HS-27A (cell line): ENCODE measurements around the gene SCNN1G.

ENCODE experiments used
- DNase-seq: peaks from one replicate; pipeline ENCODE4 v3.0.0-alpha.2; 2012; ENCODE audit warnings: low read depth, missing footprints

SCNN1G gene

DNA sequence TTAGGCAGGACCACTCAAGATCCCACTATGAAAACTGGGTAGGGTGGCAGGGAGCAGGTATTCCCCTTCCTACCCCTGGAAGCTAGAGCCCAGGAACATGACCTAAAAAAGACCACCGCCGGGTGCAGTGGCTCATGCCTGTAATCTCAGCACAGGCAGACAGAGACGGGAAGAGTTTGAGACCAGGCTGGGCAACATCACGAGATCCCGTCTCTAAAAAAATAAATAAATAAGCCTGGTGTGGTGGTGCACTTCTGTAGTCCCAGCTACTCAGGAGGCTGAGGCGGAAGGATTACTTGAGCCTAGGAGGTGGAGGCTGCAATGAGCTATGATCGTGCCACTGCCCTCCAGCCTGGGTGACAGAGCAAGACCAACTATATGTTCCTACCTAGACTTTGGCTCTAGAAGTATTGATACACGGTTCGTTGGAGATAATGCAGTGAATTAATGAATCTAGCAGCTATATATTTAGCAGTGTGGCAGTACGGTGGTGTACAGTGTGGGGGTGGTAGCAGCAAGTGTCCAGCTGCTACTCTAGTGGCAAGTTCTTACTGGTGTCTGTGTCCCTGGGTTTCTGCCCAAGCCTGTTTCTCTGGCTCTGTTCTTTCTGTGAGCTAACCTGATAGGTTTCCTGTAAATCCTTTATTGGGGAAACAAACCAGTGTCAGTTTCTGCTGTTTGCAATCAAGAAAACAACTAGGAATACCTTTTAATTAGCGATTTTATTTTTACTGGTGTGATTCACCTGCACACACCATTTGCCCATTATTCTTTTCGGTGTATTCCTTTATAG, 30.0 kb upstream of the SCNN1G start:
- DNase-seq: no peak

DNA sequence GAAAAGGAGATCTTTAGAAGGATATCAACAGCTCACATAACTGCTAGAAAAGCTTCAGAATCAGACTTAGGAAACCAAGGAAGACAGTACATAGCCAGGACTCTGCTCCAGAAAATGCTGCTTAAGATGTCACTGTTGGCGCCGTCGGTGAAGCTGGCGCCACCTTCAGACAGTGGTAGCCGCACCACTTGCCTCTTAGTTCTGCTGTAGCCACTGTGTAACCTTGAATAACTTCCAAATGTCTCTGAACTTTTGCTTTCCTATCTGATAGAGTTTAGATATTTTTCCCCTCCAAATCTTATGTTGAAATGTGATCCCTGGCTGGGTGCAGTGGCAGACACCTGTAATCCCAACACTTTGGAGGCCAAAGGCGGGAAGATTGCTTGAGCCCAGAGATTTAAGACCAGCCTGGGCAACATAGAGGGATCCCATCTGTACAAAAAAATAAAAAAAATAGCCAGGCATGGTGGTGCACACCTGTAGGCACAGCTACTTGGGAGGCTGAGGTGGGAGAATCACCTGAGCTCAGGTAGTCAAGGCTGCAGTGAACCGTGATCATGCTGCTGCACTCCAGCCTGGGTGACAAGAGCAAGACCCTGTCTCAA, 27.0 kb upstream of the SCNN1G start:
- no peak for DNase-seq

DNA sequence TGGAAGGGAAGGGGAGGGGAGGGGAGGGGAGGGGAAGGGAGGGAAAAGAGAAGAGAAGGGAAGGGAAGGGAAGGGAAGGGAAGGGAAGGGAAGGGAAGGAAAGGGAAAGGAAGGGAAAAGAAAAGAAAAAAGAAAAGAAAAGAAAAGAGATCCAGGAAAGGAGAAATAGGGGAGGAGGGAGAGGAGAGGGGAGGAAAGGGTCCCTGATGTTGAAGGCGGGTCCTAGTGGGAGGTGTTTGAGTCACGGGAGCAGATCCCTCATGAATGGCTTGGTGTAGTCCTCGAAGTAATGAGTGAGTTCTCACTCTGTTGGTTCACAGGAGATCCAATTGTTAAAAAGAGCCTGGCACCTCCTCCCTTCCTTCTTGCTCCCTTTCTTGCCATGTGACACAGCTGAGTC, 26.4 kb upstream of the SCNN1G start:
- DNase-seq: no peak

DNA sequence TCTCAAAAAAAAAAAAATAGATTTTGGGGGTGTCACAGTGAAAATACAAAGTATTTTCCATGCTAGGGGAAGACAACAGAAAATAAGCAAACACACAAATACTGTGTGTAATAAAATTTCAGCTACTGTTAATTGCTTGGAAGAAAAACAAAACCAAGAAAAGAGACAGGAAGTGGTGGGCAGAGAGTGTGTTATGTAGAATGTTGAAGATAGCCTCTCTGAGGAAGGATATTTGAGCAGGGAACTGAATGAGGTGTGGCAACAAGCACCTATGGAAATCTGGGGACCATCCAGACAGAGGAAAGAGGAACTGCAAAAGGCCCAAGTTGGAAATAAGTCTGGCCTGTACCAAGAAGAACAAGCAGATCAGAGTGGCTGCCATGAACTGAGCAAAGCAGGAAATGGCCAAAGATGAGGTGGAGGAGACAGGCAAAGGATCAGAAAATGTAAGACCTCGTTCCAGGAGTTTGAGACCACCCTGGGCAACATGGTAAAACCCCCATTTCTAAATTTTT, 25.5 kb upstream of the SCNN1G start:
- DNase-seq: no peak

DNA sequence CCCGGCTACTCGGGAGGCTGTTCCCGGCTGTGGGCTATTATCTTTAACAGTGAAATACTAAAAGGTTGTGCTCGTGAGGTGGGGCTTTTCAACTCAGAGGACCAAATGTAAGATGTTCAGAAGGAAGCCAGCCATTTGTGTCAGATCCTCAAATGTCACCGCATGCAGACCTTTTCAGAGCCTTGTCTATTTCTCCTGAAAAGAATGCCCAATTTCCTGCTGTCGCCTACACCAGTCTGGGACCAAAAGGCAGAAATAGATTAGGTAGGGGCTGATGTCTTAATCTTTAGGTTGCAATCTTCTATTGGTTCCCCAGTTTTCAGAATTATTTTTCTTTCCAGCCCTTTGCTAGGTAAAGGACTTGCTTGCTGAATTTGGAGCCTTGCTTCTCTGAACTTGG, 24.4 kb upstream of the SCNN1G start:
- DNase-seq: no peak

DNA sequence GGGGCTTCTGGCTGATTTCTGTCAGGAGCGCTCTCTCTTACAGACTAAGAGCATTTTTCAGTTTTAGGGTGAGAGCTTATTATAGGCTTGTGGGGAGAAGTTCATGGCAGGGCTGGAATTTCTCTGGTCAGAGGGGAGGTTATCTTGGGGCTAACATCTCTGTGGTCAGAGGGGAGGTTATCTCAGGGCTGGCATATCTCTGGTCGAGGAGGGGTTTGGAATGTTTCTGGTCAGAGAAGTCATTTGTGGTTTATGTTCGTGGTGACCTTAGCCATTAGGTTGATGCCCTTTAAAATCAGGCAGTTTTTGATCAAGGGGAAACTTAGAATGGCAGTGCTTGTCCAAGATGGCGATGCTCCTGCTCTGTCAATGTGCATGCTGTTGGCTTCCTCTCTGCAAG, 22.5 kb upstream of the SCNN1G start:
- DNase-seq: no peak

DNA sequence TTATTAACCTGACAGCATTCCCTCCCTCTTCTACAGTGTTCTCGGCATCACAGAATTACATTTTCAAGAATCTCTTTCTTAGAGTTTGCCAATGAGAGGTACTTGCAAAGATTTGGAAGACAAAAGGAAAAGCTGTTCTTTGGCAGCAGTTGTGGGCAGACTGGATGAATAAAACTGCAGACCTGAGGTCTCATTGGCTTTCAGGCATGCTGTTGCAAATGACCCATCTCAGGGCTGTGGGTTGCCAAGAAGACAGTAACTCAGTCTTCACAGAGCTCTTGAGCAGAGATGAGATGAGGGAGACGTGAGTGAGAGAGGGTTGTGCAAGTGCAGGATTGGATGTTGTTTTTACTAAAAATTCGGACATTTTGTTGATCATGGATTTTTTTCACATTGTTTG, 22.0 kb upstream of the SCNN1G start:
- no peak for DNase-seq

DNA sequence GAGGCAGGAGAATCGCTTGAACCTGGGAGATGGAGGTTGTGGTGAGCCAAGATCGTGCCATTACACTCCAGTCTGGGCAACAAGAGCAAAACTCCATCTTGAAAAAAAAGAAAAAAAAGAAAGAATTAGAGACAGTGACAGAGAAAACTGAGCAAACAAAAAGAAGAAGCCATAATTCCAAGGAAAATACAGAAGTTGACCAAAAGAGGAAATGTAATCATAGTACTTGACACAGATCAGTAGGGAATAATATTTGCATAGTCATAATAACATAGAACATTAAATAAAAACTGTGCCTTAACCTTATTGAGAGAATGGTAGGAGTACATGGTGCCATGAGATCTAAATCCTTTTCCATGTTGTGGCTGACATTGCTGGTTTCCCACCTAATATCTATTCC, 18.6 kb upstream of the SCNN1G start:
- DNase-seq: no peak

DNA sequence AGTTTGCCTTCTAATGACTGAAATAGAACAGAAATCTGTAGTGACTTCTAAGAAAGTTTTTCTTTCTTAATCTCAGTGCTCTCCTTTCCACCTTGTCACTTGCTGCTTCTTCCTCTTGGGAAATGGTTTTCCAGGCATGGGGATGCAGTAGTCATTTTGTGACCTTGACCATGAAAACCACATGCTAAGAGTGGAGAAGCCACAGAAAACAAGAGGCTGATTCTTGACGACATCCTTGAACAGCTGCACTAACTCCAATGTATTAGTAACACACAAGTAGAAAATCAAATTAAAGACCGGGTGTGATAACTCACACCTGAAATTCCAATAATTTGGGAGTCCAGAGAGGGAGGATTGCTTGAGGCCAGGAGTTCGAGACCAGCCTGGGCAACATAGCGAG, 17.8 kb upstream of the SCNN1G start:
- DNase-seq: no peak

DNA sequence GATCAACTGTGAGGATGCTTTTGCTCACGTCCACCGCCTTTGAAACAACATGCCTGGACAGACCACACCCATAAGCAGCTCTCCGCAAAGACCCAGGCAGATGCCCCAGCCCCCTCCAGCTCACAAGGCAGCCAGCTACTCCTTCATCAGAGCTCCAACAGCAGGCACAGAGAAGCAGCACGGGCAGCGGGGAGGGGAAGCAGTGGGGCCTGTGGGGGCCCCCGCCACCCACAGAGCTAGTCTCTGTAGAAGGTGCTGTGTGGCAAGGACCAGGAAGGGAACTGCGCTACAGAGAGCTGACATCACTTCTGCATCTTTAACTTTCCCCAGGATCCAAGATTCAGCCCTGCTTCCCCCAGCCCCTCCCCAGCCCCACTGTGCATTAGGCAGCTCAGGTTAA, 10.0 kb upstream of the SCNN1G start:
- no peak for DNase-seq

DNA sequence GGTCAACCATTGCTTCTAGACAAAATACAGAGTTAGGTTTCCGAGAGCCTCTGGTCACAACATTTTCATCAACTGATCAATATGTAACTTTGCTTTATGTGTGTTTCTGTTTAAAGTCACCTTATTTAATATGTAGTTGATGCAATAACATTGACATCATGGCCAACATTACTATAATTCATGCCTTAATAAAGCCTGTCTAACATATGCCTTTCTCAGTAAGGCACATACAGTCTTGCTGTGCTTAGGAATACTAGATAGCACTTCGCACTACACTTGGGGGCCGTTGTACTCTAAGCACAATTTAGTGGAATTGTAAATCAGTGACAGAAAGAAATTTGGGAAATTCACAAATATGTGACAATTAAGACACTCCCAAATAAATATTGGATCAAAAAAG, 9.6 kb upstream of the SCNN1G start:
- no peak for DNase-seq

DNA sequence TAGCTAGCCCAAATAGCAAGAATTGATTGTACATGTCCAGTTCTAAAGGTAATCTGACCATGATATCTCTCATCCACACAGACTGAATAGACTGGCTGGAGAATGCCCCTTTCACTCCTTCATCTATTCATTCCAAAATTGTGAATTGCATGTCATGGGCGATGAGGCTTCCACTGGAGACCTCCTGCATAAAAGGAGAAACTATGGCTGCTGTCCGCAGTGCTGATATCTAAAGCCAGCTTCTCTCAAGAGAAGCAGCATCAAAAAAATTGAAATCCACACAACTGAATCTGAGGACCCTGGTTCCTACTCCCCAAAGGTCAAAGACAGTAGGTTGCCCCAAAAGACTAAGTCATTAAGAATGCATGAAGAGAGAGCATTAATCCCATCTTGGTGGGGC, 7.9 kb upstream of the SCNN1G start:
- no peak for DNase-seq

DNA sequence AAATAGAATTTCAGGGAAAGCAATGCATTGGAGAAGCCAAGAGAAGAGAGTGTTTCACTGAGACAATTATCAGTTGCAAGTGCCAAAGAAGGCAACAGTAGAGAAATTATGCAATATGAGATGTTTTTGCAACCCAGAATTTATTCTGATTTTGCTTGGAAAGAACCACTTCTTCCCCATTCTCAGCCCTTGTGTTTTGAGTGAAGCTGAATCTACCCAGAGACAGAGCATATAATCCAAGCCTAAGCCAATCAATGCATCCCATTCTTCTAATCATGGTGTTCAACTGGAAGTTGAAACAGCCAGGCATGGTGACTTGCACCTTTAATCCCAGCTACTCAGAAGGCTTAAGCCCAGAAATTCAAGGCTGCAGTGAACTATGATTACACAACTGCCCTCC, 6.9 kb upstream of the SCNN1G start:
- no peak for DNase-seq

DNA sequence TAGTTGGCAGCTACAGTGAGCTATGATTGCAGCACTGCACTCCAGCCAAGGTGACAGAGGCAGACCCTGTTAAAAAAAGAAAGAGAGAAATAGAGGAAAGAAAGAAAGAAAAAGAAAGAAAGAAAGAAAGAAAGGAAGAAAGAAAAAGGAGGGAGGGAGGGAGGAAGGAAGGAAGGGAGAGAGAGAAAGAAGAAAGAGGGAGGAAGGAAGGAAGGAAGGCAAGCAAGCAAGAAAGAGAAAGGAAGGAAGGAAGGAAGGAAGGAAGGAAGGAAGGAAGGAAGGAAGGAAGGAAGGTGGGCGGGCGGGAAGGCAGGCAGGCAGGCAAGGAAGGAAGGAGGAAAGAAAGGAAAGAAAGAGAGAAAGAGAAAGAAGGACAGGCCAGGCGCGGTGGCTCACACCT, 1.0 kb upstream of the SCNN1G start:
- DNase-seq: no peak

DNA sequence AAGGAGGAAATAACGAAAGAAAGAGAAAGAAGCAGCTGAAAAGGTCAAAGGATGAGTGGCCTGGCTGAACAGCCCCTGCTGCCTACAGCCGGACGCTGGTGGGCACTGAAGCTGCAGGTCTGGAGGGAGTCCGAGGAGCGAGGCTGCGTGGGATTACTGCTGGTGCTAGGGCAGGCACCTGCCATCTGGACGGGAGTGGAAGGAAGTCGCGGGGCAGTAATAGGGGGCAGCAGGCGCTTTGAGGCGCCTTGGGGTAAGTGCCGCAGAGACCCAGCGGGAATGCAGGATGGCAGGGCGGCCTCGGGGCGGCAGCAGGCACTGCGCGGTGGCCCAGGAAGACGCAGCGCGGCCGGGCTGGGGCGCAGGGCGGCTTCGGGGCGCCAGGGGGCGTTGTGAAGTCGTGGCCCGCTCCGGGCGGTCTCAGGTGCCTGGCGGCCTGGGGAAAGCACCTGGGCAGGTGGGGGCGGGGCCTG, 303 bp upstream of the SCNN1G start:
- DNase-seq: no peak

DNA sequence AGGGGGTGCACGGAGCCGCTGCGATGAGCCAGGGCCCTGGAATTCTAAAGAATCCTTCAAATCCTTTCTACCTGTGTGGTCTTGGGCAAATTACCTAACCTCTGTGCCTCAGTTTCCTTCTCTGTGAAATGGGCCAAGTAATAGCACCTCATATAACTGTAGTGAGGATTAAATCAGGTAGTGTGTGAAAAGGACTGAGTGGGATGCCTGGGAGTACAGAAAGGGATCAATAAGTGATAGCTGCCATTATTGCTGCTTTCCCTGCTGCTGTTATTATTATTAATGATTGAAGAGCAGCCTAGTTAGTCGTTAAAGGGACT, 958 bp downstream of the SCNN1G start:
- DNase-seq: no peak

DNA sequence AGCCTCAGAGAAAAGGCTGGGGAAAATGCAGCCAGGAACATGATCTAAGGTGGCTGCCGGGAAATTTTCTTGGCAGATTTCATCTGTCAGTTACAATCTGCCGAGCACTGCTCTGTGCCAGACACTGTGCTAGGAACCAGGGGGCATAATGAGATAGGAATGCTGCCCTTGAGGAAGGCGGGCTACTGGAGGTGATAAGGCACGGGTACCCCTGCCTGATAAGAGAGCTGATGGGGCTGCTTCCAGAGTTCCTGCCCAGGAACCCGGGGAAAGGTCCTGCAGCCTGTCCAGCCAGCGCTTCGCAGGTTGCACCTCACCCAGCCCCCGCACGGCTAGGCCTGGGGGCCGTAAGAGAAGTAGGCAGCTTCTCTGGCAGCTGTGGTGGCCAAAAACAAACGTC, 3.1 kb downstream of the SCNN1G start:
- no peak for DNase-seq

DNA sequence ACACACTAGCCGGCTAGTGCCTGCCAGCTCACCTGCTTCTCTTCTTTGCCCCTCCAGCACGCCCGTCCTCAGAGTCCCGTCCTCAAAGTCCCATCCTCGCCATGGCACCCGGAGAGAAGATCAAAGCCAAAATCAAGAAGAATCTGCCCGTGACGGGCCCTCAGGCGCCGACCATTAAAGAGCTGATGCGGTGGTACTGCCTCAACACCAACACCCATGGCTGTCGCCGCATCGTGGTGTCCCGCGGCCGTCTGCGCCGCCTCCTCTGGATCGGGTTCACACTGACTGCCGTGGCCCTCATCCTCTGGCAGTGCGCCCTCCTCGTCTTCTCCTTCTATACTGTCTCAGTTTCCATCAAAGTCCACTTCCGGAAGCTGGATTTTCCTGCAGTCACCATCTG, 3.6 kb downstream of the SCNN1G start:
- DNase-seq: no peak

DNA sequence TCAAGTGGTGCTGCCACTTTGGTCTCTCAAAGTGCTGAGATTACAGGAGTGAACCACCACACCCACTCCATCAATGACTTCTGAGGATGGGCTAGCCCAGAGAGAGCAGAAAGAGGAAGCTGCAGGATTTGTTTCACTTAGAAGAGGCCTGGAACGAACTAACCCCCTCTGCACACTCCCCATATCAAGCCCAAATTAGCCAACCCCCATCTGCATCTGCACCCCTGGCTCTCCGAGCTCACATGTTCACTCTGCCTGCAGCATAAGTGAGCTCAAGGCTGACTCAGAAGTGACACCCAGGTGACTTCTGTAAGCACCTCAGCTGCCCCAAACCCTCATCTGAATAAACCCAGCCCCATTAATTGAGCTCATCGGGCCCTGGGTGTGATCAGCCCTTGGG, 4.8 kb downstream of the SCNN1G start:
- DNase-seq: no peak

DNA sequence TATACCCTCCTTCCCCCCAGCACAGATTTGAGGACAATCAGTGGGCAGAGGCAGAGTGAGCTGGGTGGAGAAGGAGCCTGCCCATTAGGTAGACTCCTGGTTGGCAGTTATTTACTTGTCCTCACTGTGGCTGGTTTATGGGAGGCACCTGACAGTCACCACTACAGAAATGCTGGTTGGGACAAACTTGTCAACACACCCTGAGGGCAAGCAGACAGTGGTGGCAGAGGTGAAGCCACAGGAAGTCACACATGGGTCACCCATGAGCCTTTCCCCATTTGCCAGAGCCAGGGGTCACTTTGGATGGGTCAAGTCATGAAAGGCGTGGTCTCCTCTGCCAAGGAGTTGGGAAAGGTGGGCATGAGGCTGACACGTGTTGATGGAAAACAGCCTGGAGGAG, 6.4 kb downstream of the SCNN1G start:
- DNase-seq: no peak

DNA sequence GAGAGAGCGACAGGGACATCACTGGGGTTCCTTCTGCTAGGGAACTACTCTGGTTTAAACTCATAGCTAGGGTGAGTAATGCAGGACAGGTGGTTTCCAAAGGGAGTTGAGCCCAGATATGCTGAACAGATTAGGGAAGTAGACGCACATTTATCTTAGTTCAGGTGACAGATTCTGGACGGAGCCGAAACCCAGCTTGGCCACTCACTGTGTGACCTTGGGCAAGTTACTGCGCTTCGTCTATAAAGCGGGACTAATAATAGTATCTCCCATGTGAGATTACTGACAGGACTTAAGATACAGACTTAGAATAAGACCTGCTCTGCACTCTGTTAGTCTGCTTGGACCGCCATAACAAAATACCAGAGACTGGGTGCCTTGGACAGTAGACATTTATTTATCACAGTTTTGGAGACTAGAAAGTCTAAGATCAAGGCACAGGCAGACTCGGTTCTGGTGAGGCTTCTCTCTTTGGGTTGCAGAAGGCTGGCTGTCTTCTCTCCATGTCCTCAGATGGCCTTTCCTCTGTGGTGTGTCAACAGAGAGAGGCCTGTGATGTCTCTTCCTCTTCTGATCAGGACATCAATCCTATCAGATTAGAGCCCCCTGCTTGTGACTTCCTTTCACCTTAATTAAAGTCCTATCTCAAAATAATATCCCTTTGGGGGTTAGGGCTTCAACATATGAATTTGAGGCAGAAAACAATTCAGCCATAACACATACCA, 12.1 kb downstream of the SCNN1G start:
- no peak for DNase-seq

DNA sequence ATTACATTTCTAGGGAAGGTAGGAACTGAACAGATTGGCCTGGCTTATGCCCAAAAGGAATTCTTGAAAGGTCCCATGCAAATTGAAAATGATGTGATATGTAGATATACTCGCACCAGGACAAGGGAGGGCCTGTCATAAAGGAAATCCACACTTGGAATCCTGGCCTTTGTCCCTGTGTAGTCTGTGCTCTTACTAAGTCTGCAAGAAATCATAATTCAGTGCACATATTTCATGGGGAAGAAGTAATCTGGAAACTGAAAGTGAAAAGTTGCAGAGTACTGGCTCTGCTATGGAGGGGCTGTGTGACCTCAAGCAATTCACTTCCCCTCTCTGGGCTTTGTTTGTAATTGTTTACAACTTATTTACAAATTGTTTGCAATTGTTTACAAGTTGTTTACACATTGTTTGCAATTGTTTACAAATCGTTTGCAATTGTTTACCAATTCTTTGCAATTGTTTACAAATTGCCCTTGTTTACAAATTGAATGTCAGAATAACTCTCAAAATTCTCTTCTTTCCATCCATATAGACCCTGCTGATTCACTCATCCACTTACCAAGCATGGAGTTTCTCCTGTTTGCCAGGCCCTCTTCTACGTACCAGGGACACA, 12.9 kb downstream of the SCNN1G start:
- DNase-seq: no peak

DNA sequence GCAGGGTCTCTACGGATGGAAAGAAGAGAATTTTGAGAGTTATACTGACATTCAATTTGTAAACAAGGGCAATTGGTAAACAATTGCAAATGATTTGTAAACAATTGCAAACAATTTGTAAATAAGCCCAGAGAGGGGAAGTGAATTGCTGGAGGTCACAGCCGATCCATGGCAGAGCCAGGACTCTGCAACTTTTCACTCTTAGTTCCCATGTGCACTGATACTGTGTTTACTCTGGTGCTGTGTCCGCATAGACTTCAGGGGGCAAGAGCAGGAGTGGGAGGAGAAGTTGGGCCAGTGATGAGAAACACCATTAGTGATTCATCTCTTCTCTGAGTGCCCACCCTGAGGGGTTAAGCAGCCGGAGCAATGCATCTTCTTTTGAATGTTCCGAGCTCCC, 14.0 kb downstream of the SCNN1G start:
- DNase-seq: no peak
